ENCODE data around the gene STOX2. TPM values are rescaled to one million over a fixed set of nuclear protein-coding genes. Genes with fewer than 3 reads are reported as not detected.

The STOX2 gene
- total RNA-seq, 1 donor from 2014 or later, result 2.5 TPM

GRCh38 chr4:183912585-183912984, 7.5 kb downstream of the STOX2 start:
- TF ChIP-seq EZH2 (IDR thresholded peaks at IDR 0.05; ENCODE audit: insufficient read depth, low read length) (no peak), CTCF (IDR thresholded peaks at IDR 0.05; ENCODE audit: insufficient read depth, low read depth, low read length) (no peak)
- Mint-ChIP-seq H3K4me1 (ENCODE audit: low read depth, unreplicated experiment) (no peaks in the 10 kb centered on the region), H3K4me3 (ENCODE audit: unreplicated experiment) (no peak overlapping the region), H3K9me3 (ENCODE audit: unreplicated experiment) (no peaks in the 10 kb centered on the region), H3K27ac (ENCODE audit: unreplicated experiment) (no peak overlapping the region), H3K36me3 (ENCODE audit: low read depth, unreplicated experiment) (no peaks in the 10 kb centered on the region), H3K27me3 (ENCODE audit: low read depth, unreplicated experiment) (no peaks in the 10 kb centered on the region)
- Histone ChIP-seq H3K27me3 (ENCODE audit: insufficient read depth, low read length) (peaks cover 13% of the 10 kb centered on the region), H3K36me3 (ENCODE audit: insufficient read depth, low read length) (no peaks in the 10 kb centered on the region), H3K9me3 (ENCODE audit: insufficient read depth, low read depth, low read length) (no peaks in the 10 kb centered on the region), H3K4me2 (ENCODE audit: low read length) (peak overlapping the region; percentile 26), H3K4me1 (ENCODE audit: insufficient read depth, low read length) (no peaks in the 10 kb centered on the region), H3K4me3 (ENCODE audit: insufficient read depth, low read depth, low read length) (no peak overlapping the region), H3K9ac (ENCODE audit: low read length) (no peak overlapping the region), H3K79me2 (ENCODE audit: insufficient read depth, low read length) (no peaks in the 10 kb centered on the region), H2AFZ (ENCODE audit: low read depth, low read length) (no peak overlapping the region), H4K20me1 (ENCODE audit: insufficient read depth, low read length) (no peaks in the 10 kb centered on the region), H3K27ac (ENCODE audit: low read depth, low read length) (no peak overlapping the region)
- no peak for FAIRE-seq
- peak; percentile 57 for DNase-seq (ENCODE audit: low read depth)

GRCh38 chr4:183915976-183916375, 10.9 kb downstream of the STOX2 start:
- Mint-ChIP-seq H3K4me3 (ENCODE audit: unreplicated experiment) (no peak overlapping the region), H3K27ac (ENCODE audit: unreplicated experiment) (no peak overlapping the region), H3K4me1 (ENCODE audit: low read depth, unreplicated experiment) (no peaks in the 10 kb centered on the region), H3K27me3 (ENCODE audit: low read depth, unreplicated experiment) (no peaks in the 10 kb centered on the region), H3K36me3 (ENCODE audit: low read depth, unreplicated experiment) (no peaks in the 10 kb centered on the region), H3K9me3 (ENCODE audit: unreplicated experiment) (no peaks in the 10 kb centered on the region)
- no peaks in the 10 kb centered on the region for H3K4me1 ChIP-seq (ENCODE audit: insufficient read depth, low read length)
- no peak overlapping the region for H3K4me2 ChIP-seq (ENCODE audit: low read length)
- no peak for FAIRE-seq
- no peaks in the 10 kb centered on the region for H4K20me1 ChIP-seq (ENCODE audit: insufficient read depth, low read length)
- no peaks in the 10 kb centered on the region for H3K27me3 ChIP-seq (ENCODE audit: insufficient read depth, low read length)
- H2AFZ ChIP-seq (ENCODE audit: low read depth, low read length), result no peak overlapping the region
- DNase-seq (ENCODE audit: low read depth), result no peak
- H3K27ac ChIP-seq (ENCODE audit: low read depth, low read length), result no peak overlapping the region
- no peaks in the 10 kb centered on the region for H3K36me3 ChIP-seq (ENCODE audit: insufficient read depth, low read length)
- no peak overlapping the region for H3K9ac ChIP-seq (ENCODE audit: low read length)
- H3K4me3 ChIP-seq (ENCODE audit: insufficient read depth, low read depth, low read length), result no peak overlapping the region
- TF ChIP-seq CTCF (IDR thresholded peaks at IDR 0.05; ENCODE audit: insufficient read depth, low read depth, low read length), result no peak
- no peak for TF ChIP-seq EZH2 (IDR thresholded peaks at IDR 0.05; ENCODE audit: insufficient read depth, low read length)
- no peaks in the 10 kb centered on the region for H3K79me2 ChIP-seq (ENCODE audit: insufficient read depth, low read length)
- no peaks in the 10 kb centered on the region for H3K9me3 ChIP-seq (ENCODE audit: insufficient read depth, low read depth, low read length)

- Histone ChIP-seq H3K4me2 (ENCODE audit: low read length) (no peak overlapping the region), H3K4me1 (ENCODE audit: insufficient read depth, low read length) (no peaks in the 10 kb centered on the region), H2AFZ (ENCODE audit: low read depth, low read length) (no peak overlapping the region), H3K79me2 (ENCODE audit: insufficient read depth, low read length) (no peaks in the 10 kb centered on the region), H3K27me3 (ENCODE audit: insufficient read depth, low read length) (peaks cover 2% of the 10 kb centered on the region), H3K36me3 (ENCODE audit: insufficient read depth, low read length) (no peaks in the 10 kb centered on the region), H3K9me3 (ENCODE audit: insufficient read depth, low read depth, low read length) (no peaks in the 10 kb centered on the region), H3K27ac (ENCODE audit: low read depth, low read length) (no peak overlapping the region), H3K9ac (ENCODE audit: low read length) (no peak overlapping the region), H3K4me3 (ENCODE audit: insufficient read depth, low read depth, low read length) (no peak overlapping the region), H4K20me1 (ENCODE audit: insufficient read depth, low read length) (no peaks in the 10 kb centered on the region)
- Mint-ChIP-seq H3K27ac (ENCODE audit: unreplicated experiment) (no peak overlapping the region), H3K36me3 (ENCODE audit: low read depth, unreplicated experiment) (no peaks in the 10 kb centered on the region), H3K4me3 (ENCODE audit: unreplicated experiment) (no peak overlapping the region), H3K27me3 (ENCODE audit: low read depth, unreplicated experiment) (no peaks in the 10 kb centered on the region), H3K9me3 (ENCODE audit: unreplicated experiment) (no peaks in the 10 kb centered on the region), H3K4me1 (ENCODE audit: low read depth, unreplicated experiment) (no peaks in the 10 kb centered on the region)
- FAIRE-seq, result no peak
- TF ChIP-seq CTCF (IDR thresholded peaks at IDR 0.05; ENCODE audit: insufficient read depth, low read depth, low read length) (no peak), EZH2 (IDR thresholded peaks at IDR 0.05; ENCODE audit: insufficient read depth, low read length) (no peak)
- DNase-seq (ENCODE audit: low read depth), result no peak
These were observed 13.6 kb downstream of the STOX2 start for GRCh38 chr4:183918696-183919095.
